Epidermal melanocyte (primary cell): ENCODE measurements around the gene PRDX1.
"Not testable (repeated sequence)": the region's sequence is repeated elsewhere in the genome, so short reads cannot be mapped to it uniquely, and the experiment has no call there.

Source experiments
- DNase-seq: peaks from one replicate; pipeline ENCODE4 v3.0.0; 2011; ENCODE audit warnings: low spot score; ENCODE audit not compliant: insufficient read length

PRDX1 gene

DNA sequence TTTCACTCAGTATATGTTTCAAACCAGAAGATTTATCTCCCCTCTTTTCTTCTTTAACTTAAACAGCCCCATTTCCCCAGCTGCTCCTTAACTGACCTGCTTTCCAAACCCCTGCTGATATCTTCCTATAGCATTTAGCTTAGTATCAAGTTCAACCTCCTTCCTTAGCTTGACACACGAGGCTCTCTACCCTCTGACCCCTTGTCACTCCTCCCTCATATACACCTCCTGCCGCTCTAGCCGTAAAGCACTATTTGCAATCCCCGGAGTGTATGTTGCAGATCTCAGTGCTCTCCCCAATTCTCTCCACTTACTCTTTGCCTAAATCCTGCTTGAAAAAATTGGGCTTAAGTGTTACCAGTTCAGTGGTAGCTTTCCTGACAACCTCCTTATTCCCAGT is 15.2 kb upstream of the PRDX1 start:
- DNase-seq: no peak

DNA sequence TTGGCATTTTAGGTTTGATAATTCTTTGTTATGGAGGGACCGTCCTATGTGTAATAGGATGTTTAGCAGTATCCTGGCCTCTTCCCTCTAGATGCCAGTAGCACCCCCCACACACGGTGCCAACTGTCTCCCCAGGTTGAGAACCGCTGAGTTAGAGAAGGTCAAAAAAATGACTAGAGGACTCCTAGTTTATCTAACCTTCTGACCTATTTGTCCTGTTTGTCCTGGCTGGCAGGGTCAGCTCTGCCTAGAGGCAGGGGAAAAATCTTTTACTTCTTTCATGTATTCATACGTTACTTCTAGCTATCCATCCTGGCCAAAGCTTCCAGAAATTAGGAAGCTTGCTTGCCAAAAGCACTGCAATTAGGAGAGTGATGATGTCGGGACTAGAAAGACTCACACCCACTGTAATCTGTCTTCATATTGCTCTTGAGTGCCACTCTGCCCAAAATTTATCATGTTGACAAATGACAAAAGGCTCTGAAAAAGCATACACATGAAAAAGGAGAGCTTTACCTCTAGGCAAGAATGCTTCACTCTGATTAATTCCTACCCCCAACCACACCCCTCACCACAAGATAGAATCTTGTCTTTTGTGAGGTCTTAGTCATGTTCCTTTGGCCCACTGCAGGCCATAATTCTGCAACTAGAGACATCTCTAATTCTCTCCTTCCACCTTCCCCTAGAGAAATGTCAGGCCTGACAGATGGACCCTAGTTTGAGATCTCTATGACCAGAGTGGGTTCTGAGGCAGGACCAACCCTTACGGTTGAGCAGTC is 14.5 kb upstream of the PRDX1 start:
- DNase-seq: no peak

DNA sequence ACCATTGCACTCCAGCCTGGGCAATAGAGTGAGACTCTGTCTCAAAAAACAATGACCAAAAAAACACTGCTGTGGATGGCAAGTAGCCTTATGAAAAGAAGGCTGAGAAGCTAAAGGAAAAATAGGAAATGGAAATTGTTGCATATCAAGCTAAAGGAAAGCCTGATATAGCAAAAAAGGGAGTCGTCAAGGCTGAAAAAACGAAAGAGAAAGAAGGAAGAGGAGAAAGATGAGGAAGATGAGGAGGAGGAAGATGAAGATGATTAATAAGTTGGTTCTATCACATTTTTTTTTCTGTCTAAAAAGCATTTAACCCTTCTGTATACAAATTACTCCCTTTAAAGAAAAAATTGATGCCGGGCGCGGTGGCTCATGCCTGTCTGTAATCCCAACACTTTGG is 10.2 kb upstream of the PRDX1 start:
- DNase-seq: no peak

DNA sequence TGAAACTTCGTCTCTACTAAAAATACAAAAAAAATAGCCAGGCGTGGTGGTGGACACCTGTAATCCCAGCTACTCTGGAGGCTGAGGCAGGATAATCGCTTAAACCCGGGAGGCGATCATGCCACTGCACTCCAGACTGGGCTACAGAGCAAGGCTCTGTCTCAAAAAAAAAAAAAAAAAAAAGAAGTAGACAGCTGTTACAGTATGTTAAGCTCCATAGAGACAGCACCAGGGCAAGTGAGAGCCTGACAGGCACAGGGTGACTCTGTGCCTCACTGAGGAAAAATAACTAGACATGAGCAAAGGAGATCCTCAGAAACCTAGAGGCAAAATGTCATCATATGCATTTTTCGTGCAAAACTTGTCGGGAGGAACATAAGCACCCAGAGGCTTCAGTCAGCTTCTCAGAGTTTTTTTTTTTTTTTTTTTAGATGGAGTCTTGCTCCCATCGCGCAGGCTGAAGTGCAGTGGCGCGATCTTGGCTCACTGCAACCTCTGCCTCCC is 9.0 kb upstream of the PRDX1 start:
- DNase-seq: no peak

DNA sequence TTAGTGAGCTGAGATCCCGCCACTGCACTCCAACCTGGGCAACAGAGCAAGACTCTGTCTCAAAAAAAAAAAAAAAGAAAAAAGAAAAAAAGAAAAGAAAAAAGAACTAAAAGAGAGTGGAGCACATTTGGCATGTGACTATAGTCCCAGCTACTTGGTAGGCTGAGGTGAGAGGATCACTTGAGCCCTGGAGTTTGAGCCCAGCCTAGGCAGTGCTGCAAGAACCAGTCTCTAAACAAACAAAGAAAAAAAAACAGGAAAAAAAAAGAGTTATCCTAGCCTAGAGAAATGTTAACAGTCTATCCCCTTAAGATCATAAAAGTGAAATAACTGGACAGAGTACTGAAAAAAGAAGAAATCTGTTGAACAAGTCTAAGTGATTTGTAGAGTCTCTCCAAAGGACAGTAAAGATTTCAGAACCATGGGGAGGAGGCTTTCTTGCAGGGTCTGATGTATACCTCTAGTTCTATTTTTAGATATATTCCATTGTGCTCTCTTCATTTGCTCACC is 4.5 kb upstream of the PRDX1 start:
- DNase-seq: no peak

DNA sequence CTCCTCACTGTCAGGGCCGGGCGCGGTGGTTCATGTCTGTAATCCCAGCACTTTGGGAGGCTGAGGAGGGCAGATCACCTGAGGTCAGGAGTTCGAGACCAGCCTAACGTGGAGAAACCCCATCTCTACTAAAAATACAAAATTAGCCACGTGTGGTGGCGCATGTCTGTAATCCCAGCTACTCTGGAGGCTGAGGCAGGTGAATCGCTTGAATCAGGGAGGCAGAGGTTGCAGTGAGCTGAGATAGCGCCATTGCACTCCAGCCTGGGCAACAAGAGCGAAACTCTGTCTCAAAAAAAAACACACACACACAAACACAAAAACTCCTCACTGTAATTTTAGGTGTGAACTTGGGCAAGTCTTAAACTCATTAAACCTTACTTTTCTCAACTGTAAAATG is 2.3 kb upstream of the PRDX1 start:
- DNase-seq: not testable (repeated sequence)

DNA sequence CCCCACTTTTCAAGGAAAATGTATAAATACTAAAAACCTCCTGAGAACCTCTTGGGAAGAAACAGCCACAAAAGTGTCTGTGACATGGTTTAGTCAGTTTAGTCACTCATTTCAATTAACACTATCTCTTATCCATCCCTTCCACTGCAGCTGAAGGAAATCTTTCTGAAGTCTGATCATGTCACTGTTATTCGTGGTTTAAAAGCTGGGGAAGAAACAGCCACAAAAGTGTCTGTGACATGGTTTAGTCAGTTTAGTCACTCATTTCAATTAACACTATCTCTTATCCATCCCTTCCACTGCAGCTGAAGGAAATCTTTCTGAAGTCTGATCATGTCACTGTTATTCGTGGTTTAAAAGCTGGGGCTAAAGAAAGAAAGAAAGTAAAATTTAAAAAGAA is 1.8 kb upstream of the PRDX1 start:
- DNase-seq: not testable (repeated sequence)

DNA sequence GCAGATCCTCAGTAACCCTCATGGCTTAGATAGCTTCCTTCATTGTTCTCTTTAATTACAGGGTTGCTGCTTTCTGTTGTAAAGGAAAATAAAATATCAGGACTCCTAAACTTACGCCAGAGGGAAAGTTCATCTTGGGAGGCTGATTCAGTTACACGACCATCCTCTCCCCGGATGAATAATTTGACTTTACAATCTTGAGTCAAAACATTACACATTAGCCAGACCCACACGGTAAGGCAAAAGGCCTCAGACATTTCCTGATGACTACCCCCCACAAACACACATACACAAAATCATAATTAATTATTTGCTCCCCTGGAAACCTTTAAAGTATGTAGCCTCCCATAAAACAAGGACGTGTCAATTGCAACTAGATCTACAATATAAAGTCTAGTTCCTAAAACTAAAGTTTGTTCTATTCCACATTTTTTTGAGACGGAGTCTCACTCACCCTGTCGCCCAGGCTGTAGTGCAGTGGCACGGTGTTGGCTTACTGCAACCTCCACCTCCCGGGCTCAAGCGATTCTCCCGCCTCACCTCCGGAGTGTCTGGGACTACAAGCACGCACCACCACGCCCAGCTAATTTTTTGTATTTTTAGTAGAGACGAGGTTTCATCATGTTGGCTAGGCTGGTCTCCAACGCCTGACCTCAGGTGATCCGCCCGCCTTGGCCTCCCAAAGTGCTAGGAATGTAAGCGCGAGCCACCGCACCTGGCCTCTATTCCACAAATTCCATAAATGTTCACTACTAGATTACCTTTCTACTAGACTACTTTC is 830 bp upstream of the PRDX1 start:
- no peak for DNase-seq

DNA sequence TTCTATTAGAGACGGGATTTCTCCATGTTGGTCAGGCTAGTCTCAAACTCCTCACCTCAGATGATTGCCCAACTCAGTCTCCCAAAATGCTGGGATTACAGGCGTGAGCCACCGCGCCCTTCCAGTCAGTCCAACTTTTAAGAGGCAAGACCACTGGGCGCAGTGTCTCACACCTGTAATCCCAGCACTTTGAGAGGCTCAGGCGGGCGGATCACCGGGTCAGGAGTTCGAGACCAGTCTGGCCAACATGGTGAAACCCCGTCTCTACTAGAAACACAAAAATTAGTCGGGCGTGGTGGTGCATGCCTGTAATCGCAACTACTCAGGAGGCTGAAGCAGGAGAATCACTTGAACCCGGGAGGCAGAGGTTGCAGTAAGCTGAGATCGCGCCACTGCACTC is 1.9 kb downstream of the PRDX1 start:
- not testable (repeated sequence) for DNase-seq

DNA sequence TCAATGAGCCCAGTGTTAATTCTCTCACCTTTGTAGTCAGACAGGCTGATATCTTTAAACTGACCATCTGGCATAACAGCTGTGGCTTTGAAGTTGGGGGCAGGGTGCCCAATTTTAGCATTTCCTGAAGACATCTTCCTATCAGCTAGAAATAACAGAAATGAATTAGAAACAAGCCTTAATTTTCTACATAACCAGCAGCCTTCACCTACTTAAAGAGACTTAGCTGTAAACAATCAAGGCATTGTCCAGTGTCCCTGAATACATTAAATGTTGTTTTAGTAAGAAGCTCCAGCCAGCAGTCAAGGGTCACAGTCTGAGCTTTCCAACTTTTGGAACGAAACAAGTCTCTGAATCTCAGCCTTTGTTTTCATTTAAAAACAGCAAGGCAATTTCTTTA is 2.8 kb downstream of the PRDX1 start:
- peak; percentile 28 for DNase-seq

DNA sequence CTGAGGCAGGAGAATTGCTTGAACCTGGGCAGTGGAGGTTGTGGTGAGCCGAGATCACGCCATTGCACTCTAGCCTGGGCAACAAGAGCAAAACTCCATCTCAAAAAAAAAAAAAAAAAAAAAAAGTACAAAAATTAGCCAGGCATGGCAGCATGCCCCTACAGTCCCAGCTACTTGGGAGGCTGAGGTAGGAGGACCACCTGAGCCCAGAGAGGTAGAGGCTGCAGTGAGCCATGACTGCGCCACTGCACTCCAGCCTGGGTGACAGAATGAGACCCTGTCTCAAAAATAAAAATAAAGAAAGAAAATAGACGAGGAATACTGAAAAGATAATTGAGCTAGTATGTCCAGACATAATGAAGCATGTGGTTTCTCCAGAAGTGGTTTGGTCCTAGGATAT is 3.3 kb downstream of the PRDX1 start:
- DNase-seq: not testable (repeated sequence)

DNA sequence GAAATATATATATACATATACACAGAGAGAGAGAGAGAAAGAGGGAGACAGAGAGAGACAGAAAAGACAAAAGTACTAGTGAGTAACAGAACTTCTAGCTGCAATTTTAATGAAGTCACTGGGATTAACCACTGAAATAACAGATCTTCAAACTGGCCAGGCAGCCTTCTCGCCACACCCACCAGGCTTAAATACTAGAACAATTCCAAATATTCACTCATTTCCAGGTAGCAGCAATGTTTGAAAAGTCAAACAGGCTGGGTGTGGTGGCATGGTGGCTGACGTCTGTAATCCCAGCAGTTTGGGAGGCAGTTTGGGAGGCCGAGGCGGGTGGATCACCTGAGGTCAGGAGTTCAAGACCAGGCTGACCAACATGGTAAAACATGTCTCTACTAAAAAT is 5.2 kb downstream of the PRDX1 start:
- DNase-seq: no peak

DNA sequence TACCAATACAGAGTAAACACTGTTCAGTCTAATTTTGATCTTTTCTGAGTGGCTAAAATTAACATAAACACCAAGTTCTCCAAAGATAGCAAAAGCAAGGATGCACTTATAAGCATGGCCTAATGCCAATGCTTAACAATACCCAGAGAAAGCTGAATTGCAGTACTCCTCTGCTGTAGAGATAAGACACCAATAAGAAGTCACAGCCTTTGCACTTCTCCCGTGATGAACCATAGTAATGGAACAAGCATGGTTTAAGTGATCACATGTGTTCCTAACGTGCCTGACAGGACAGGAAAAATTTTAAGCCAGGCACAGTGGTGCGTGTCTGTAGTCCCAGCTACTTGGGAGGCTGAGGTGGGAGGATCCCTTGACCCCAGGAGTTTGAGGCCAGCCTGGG is 5.6 kb downstream of the PRDX1 start:
- no peak for DNase-seq

DNA sequence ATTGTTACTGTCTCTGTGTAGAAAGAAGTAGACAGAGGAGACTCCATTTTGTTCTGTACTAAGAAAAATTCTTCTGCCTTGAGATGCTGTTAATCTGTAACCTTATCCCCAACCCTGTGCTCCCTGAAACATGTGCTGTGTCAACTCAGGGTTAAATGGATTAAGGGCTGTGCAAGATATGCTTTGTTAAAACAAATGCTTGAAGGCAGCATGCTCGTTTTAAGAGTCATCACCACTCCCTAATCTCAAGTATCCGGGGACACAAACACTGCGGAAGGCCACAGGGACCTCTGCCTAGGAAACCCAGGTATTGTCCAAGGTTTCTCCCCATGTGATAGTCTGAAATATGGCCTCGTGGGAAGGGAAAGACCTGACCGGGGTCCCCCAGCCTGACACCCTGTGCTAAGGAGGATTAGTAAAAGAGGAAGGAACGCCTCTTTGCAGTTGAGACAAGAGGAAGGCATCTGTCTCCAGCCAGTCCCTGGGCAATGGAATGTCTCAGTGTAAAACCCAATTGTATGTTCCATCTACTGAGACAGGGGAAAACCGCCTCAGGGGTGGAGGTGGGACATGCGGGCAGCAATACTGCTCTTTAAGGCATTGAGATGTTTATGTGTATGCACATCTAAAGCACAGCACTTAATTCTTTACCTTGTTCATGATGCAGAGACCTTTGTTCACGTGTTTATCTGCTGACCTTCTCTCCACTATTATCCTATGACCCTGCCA is 8.0 kb downstream of the PRDX1 start:
- not testable (repeated sequence) for DNase-seq

DNA sequence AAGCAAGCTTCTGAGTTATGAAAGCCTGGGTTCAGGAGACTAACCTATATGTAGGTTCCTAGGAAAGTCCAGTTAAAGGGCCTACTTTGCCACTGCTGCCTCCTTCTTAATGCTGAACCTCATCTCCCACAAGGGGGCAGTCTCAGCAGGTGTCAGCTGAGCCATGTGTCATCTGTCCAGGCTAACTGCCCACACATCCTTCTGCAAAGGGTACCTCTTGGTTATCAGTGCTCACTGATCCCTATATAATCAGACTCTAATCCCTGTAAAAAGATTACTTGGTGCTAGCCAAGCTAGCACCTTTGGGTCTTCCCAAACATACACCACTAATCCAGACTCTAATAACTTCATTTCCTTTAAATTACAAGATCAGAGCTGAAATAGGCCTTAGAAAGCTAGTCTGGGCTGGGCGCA is 9.0 kb downstream of the PRDX1 start:
- no peak for DNase-seq

DNA sequence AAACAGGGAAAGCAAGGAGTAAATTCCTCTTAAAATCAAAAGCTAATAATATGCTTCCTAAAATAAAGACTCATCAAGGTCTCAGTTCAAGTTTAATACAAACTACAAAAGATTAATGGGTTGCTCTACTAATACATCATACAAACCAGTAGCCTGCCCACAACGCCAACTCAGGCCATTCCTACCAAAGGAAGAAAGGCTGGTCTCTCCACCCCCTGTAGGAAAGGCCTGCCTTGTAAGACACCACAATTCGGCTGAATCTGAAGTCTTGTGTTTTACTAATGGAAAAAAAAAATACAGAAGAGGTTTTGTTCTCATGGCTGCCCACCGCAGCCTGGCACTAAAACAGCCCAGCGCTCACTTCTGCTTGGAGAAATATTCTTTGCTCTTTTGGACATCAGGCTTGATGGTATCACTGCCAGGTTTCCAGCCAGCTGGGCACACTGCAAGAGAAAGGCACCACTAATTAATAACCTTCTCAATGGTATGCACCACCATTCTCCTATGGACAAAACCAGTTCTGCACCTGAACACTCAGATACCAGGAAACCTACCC is 10.6 kb downstream of the PRDX1 start:
- peak; percentile 28 for DNase-seq

DNA sequence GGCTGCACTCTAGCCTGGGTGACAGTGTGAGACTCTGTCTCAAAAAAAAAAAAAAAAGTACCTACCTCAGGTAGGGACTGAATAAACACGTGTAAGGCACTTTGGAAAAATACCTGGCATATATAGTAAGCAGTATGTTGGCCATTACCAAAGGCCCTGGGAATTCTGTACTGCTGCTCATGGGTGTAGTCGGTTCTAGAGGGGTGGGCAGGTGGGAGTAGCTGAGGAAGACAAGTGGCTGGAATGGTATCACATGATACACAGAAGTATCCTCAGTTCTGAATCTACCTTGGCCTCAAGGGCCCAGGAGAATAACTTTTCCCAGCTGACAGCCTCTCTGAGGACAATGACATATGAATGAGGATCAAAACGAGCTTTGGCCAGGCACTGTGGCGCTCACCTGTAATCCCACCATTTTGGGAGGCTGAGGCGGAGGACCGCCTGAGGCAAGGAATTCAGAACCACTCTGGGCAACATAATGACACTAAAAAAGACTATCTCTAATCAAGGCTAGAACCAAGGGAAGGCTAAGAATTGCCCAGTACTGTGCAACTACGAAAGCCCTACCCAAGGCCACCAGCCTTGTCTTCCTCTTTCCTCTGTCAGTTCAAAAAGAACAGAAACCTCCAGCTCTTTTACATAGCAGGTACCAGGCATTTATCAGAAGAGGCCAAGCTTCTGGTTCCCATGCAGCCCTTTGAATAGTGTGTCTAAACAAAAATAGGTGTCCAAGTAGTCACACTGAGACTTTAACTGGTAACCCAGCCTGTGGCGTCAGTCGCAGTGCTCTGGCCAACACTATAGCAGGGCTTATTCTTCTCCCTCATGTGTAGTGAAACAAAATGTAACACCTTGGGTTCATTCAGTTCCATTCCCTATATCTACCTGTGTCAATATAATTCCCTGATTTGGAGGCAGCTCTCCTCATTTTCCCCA is 11.4 kb downstream of the PRDX1 start:
- DNase-seq: no peak

DNA sequence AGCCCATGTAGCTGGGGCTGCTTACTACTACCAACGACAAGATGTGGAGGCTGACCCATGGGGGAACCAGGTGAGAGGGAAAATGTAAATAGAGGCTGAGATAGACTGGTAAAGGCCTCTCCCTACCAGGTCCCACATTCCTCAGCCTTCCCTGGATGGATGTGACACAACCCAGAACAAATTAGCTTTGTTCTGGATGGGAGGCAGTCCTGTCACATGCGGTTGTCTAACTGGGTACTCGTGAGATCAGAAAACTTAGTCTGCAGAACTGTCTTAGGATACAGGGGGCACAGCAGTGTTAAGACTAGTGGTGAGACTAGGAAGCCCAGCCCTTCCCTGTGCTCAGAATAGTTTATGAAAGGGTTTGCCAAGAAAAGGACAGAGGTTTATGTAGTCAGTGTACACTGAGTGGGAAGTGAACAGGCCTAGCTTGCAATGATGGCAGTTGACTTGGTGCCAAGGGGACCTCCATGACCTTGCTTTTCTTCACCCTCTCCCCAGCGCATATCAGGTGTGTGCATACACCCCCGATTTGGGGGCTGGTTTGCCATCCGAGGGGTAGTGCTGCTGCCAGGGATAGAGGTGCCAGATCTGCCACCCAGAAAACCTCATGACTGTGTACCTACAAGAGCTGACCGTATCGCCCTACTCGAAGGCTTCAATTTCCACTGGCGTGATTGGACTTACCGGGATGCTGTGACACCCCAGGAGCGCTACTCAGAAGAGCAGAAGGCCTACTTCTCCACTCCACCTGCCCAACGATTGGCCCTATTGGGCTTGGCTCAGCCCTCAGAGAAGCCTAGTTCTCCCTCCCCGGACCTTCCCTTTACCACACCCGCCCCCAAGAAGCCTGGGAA is 13.2 kb downstream of the PRDX1 start:
- DNase-seq: no peak

DNA sequence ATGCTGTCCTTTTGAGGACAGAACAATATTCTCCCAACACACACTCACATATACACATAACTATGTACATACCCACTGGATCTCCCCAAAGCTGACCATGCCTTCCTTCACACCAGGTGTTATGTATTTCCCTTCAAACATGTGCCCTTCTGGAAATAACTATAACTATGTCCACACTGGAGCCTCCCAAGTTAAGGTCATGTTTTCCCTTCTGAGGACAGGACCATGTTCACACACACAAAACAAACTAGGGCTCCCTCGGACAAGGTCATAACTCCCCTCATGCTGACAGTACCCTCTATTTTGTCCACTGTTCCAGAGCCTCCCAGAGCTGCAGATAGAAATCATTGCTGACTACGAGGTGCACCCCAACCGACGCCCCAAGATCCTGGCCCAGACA is 13.8 kb downstream of the PRDX1 start:
- no peak for DNase-seq
